Body of pancreas (tissue), 4 donors: ENCODE measurements around the gene LIN7A. TPM values are rescaled to one million over a fixed set of nuclear protein-coding genes. Genes with fewer than 3 reads are reported as not detected.

ENCODE experiments used
- ATAC-seq: fragments of 150-250 bp; one replicate; pipeline ENCODE4 v1.9.1; 2016
- DNase-seq, 4 donors: peaks; one replicate each; pipeline ENCODE4 v3.0.0-alpha.2; 2019
- H3K27ac ChIP-seq, 4 donors: fragments of 200-600 bp; sonication (generic); 1 replicate in 3 of 4; 2 replicates in 1 of 4; pipeline versions ENCODE4 v1.5.1 to v1.6.1; 2016 to 2019; ENCODE audit warnings: mild to moderate bottlenecking in 1 of 4, mixed read lengths in 1 of 4, moderate library complexity in 1 of 4
- H3K27me3 ChIP-seq, 2 donors: fragments of 200-600 bp; sonication (generic); one replicate each; pipeline ENCODE4 v1.6.0; 2016; ENCODE audit warnings: mild to moderate bottlenecking in 1 of 2
- H3K36me3 ChIP-seq, 2 donors: fragments of 200-600 bp; sonication (generic); replicated peaks in 1 of 2; 2 replicates each; pipeline ENCODE4 v1.5.1; 2016; ENCODE audit warnings: low read depth in 2 of 2; ENCODE audit not compliant: insufficient read depth in 1 of 2
- H3K4me1 ChIP-seq: fragments of 200-600 bp; sonication (generic); one replicate; pipeline ENCODE4 v1.6.0; 2016
- H3K4me3 ChIP-seq, 2 donors: fragments of 200-600 bp; sonication (generic); 1 replicate in 1 of 2; 2 replicates in 1 of 2; pipeline ENCODE4 v1.5.1; 2016 to 2019
- H3K9me3 ChIP-seq, 3 donors: fragments of 200-600 bp; sonication (generic); 1 replicate in 2 of 3; 2 replicates in 1 of 3; pipeline ENCODE4 v1.5.1; 2016
- POLR2A ChIP-seq, 3 donors: fragments of 450-650 bp; IDR thresholded peaks; one replicate each; pipeline ENCODE4 v1.6.1; 2016; ENCODE audit warnings: antibody characterized with exemption in 3 of 3, mild to moderate bottlenecking in 2 of 3
- WGBS, 2 donors: methylation state at CpG; one replicate each; pipeline ENCODE4 v1.1.5; 2017; 5-methylcytosine and 5-hydroxymethylcytosine counted together
- intact Hi-C: fragments of 100-400 bp; cut with DNase I; formaldehyde crosslinking; loops from one replicate; pipeline ENCODE4 v1.15.1; 2023
- total RNA-seq, 2 donors: library from RNA; depleted of rRNA; stranded (reverse); fragments of >200 nt; gene quantifications; one replicate each; pipeline ENCODE4 v1.1.0, GENCODE V29; 2016
- TF ChIP-seq, protein P1 (sequence below), 7 experiments: fragments of 450-650 bp in 4 of 7; fragments of 200-600 bp in 3 of 7; sonication (generic) in 3 of 7; IDR thresholded peaks; one replicate each; pipeline ENCODE4 v1.5.1; 2016 to 2019; ENCODE audit warnings: antibody characterized with exemption in 7 of 7

LIN7A gene
- total RNA-seq, 2 donors from 2014 or later, result 0.66 to 1.0 TPM

DNA sequence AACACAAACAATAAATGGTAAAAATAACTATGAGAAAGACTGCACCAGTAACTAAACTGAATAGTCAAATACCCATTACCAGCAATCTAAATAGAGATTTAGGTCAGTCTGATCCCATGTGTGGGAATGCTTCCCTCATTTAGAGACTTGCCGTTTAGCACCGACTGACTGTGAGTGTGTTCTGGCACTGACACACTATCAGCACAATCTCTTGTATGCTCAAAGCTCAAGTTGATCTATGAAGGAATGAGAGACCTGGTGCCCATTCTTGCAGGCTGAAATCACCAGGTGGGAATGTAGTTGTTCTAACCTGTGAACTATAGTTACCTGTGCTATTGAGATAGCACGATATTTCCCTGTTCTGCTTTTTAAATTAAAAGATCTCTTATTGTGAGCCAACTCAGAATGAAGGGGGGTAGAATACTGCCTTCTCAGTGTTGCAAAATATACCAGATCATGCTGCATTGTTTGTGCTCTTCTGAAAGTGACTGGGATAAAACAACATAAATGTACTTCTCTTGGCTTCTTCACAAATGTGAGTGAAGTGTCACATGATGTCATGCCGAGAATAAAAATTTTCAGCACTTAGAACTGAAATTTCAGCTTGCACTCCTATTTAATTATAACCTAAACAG is 99.6 kb downstream of the LIN7A start:
- ATAC-seq, result peak; percentile 80
- H3K36me3 ChIP-seq, result no peaks in the 10 kb centered on the region
- intact Hi-C loops, result no loop called here
- H3K4me1 ChIP-seq, result peaks cover 5% of the 10 kb centered on the region
- no peaks in the 10 kb centered on the region for H3K27me3 ChIP-seq
- DNase-seq, result peak in 3 of 4 donors; percentile 12 to 18 (median 15)
- H3K4me3 ChIP-seq, result no peak overlapping the region
- WGBS, 2 donors, result 17 to 20% methylated on average over 4 of the region's 4 CpGs
- peak overlapping the region in 2 of 4 donors; percentile 15 to 18 for H3K27ac ChIP-seq
- no peaks in the 10 kb centered on the region for H3K9me3 ChIP-seq
- no peak for TF ChIP-seq POLR2A (IDR thresholded peaks at IDR 0.05)
- TF ChIP-seq, protein P1, sequence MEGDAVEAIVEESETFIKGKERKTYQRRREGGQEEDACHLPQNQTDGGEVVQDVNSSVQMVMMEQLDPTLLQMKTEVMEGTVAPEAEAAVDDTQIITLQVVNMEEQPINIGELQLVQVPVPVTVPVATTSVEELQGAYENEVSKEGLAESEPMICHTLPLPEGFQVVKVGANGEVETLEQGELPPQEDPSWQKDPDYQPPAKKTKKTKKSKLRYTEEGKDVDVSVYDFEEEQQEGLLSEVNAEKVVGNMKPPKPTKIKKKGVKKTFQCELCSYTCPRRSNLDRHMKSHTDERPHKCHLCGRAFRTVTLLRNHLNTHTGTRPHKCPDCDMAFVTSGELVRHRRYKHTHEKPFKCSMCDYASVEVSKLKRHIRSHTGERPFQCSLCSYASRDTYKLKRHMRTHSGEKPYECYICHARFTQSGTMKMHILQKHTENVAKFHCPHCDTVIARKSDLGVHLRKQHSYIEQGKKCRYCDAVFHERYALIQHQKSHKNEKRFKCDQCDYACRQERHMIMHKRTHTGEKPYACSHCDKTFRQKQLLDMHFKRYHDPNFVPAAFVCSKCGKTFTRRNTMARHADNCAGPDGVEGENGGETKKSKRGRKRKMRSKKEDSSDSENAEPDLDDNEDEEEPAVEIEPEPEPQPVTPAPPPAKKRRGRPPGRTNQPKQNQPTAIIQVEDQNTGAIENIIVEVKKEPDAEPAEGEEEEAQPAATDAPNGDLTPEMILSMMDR (IDR thresholded peaks at IDR 0.05), result no peak

DNA sequence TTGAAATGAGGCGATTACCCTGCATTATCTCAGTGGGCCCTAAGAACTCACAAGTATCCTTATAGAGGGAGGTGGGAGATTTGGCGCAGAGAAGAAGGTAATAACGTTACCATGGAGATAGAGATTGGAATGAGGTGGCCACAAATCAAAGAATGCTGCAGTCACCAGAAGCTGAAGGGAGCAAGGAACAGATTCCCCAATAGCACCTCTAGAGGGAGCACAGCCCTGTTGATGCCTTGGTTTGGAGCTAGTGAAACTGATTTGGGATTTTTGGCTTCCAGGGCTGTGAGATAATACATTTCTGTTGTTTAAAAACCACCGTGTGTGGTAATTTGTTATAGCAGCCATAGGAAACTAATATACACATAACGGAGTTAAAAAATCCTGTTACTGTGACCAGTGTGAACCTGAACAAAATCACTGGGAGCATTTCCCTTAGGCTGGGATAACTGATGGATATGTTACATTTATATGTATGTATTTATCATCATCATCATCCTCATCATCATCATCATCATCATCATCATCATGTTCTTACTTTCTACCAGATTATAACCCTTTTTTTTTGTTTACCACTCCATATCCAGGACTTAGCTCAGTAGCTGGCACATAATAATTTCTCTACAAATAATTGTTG is 100.3 kb downstream of the LIN7A start:
- Histone ChIP-seq H3K27me3 (no peaks in the 10 kb centered on the region), H3K9me3 (no peaks in the 10 kb centered on the region), H3K27ac (peak overlapping the region in 1 of 4 donors; percentile 18), H3K36me3 (no peaks in the 10 kb centered on the region), H3K4me3 (no peak overlapping the region), H3K4me1 (peaks cover 5% of the 10 kb centered on the region)
- intact Hi-C loops, result no loop called here
- 29 to 35% methylated on average over 5 of the region's 5 CpGs for WGBS, 2 donors
- TF ChIP-seq POLR2A (IDR thresholded peaks at IDR 0.05), result no peak
- TF ChIP-seq, protein P1 (IDR thresholded peaks at IDR 0.05), result peak in 6 of 7 experiments; percentile 34 to 61 (median 52)
- peak in 3 of 4 donors; percentile 25 to 42 (median 37) for DNase-seq
- peak; percentile 80 for ATAC-seq

DNA sequence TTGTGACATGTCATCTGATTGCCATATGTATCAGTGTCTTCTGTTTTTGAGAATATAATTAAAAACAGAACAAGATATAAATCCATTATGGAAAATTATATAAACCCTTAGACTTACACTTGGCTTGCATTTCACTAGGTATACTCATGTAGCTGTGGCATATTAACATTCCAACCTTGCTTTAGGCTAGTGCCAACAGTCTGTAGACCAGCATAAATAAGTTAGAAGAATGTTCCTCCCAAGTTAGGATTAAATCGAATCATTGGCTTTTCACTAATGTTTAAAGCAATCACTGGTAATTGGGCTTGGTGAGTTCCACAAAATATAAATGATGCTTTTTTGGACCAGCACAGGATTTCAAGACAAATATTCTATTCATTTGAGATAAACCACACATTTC is 103.0 kb downstream of the LIN7A start:
- no peaks in the 10 kb centered on the region for H3K9me3 ChIP-seq
- peaks cover 5% of the 10 kb centered on the region for H3K4me1 ChIP-seq
- DNase-seq (no peak), ATAC-seq (no peak)
- intact Hi-C loops, result no loop called here
- H3K27me3 ChIP-seq, result no peaks in the 10 kb centered on the region
- TF ChIP-seq POLR2A (IDR thresholded peaks at IDR 0.05), result no peak
- TF ChIP-seq, protein P1 (IDR thresholded peaks at IDR 0.05), result no peak
- H3K27ac ChIP-seq, result no peak overlapping the region
- WGBS, 2 donors, result 0 to 31% methylated on average over 1 of the region's 1 CpG
- H3K36me3 ChIP-seq, result no peaks in the 10 kb centered on the region
- no peak overlapping the region for H3K4me3 ChIP-seq

DNA sequence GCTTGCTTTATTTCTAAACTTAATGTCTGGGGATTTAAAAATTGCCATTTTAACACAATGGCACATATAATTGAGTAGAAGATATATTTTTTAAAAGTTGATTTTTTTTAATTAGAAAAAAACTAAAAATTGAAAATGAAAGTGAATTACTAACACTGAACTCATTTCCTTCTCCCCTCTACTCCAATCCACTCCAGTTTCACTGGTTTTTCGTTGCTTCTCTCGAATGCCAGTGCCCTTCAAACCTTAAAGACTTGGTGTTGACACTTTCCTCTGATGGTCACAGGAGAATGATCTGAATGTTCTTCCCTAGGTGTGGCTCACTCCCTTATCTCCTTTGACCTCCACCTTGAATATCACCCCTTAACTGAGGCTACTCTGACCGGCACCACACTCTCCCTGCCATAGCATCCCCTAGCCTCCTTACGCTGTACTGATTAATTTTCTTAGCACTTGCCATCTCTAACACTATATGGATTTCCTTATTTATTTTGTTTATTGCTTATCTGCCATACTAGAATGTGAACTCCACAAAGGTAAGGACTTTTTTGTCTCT is 107.1 kb downstream of the LIN7A start:
- no peak overlapping the region for H3K27ac ChIP-seq
- TF ChIP-seq POLR2A (IDR thresholded peaks at IDR 0.05), result no peak
- TF ChIP-seq, protein P1 (IDR thresholded peaks at IDR 0.05), result no peak
- no peaks in the 10 kb centered on the region for H3K9me3 ChIP-seq
- WGBS, 2 donors, result 77 to 78% methylated on average over 4 of the region's 4 CpGs
- H3K27me3 ChIP-seq, result no peaks in the 10 kb centered on the region
- no peaks in the 10 kb centered on the region for H3K4me1 ChIP-seq
- H3K36me3 ChIP-seq, result no peaks in the 10 kb centered on the region
- DNase-seq, result no peak
- intact Hi-C loops, result no loop called here
- no peak for ATAC-seq
- no peak overlapping the region for H3K4me3 ChIP-seq
